RWPE2 (cell line): Measurements from ENCODE around the gene TNIP1.

Experiments used
- ATAC-seq: fragments of 200-7000 bp; cut with Tn5 transposase; 3 replicates; pipeline ENCODE4 v1.9.1; 2021; ENCODE audit warnings: low read depth
- DNase-seq: peaks from one replicate; pipeline ENCODE4 v3.0.0-alpha.2; 2020; ENCODE audit warnings: low spot score
- H3K27ac ChIP-seq: fragments of 450-650 bp; 2 replicates; pipeline ENCODE4 v1.5.1; 2017; ENCODE audit warnings: mild to moderate bottlenecking; ENCODE audit not compliant: poor library complexity, severe bottlenecking
- H3K27me3 ChIP-seq: fragments of 250-450 bp; sonication (Bioruptor Pico); 2 replicates; pipeline ENCODE4 v1.5.1; 2021; ENCODE audit warnings: mild to moderate bottlenecking, moderate library complexity; ENCODE audit not compliant: insufficient read depth, poor library complexity, severe bottlenecking
- H3K36me3 ChIP-seq: fragments of 250-450 bp; sonication (Bioruptor Pico); 2 replicates; pipeline ENCODE4 v1.5.1; 2020; ENCODE audit warnings: low read depth, mild to moderate bottlenecking, moderate library complexity
- H3K4me1 ChIP-seq: fragments of 250-450 bp; sonication (Bioruptor Pico); 2 replicates; pipeline ENCODE4 v1.5.1; 2021; ENCODE audit warnings: mild to moderate bottlenecking, moderate library complexity; ENCODE audit not compliant: insufficient read depth, poor library complexity, severe bottlenecking
- H3K4me3 ChIP-seq: fragments of 250-450 bp; sonication (Bioruptor Pico); 2 replicates; pipeline ENCODE4 v1.5.1; 2021; ENCODE audit warnings: mild to moderate bottlenecking, moderate library complexity; ENCODE audit not compliant: severe bottlenecking
- H3K9me3 ChIP-seq: fragments of 250-450 bp; sonication (Bioruptor Pico); 2 replicates; pipeline ENCODE4 v1.5.1; 2021; ENCODE audit warnings: mild to moderate bottlenecking, moderate library complexity; ENCODE audit not compliant: severe bottlenecking
- TF ChIP-seq, protein P1 (sequence below): fragments of 450-650 bp; IDR thresholded peaks from one replicate; pipeline ENCODE4 v1.5.1; 2017; ENCODE audit warnings: mild to moderate bottlenecking, moderate library complexity; ENCODE audit not compliant: poor library complexity, severe bottlenecking

The TNIP1 gene

GRCh38 chr5:151048526-151048925 is 32.3 kb downstream of the TNIP1 start:
- no peaks in the 10 kb centered on the region for H3K27me3 ChIP-seq
- no peak overlapping the region for H3K27ac ChIP-seq
- H3K4me3 ChIP-seq, result no peak overlapping the region
- TF ChIP-seq, protein P1, sequence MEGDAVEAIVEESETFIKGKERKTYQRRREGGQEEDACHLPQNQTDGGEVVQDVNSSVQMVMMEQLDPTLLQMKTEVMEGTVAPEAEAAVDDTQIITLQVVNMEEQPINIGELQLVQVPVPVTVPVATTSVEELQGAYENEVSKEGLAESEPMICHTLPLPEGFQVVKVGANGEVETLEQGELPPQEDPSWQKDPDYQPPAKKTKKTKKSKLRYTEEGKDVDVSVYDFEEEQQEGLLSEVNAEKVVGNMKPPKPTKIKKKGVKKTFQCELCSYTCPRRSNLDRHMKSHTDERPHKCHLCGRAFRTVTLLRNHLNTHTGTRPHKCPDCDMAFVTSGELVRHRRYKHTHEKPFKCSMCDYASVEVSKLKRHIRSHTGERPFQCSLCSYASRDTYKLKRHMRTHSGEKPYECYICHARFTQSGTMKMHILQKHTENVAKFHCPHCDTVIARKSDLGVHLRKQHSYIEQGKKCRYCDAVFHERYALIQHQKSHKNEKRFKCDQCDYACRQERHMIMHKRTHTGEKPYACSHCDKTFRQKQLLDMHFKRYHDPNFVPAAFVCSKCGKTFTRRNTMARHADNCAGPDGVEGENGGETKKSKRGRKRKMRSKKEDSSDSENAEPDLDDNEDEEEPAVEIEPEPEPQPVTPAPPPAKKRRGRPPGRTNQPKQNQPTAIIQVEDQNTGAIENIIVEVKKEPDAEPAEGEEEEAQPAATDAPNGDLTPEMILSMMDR, result peak; percentile 30
- no peaks in the 10 kb centered on the region for H3K9me3 ChIP-seq
- ATAC-seq (no peak), DNase-seq (no peak)
- H3K36me3 ChIP-seq, result peaks cover 95% of the 10 kb centered on the region
- H3K4me1 ChIP-seq, result no peaks in the 10 kb centered on the region

GRCh38 chr5:151047814-151048425 is 32.9 kb downstream of the TNIP1 start:
- no peaks in the 10 kb centered on the region for H3K9me3 ChIP-seq
- ATAC-seq (peak; percentile 63), DNase-seq (no peak)
- H3K27me3 ChIP-seq, result no peaks in the 10 kb centered on the region
- H3K4me1 ChIP-seq, result no peaks in the 10 kb centered on the region
- H3K4me3 ChIP-seq, result no peak overlapping the region
- no peak overlapping the region for H3K27ac ChIP-seq
- TF ChIP-seq, protein P1, result peak; percentile 64
- H3K36me3 ChIP-seq, result peaks cover 96% of the 10 kb centered on the region

DNA sequence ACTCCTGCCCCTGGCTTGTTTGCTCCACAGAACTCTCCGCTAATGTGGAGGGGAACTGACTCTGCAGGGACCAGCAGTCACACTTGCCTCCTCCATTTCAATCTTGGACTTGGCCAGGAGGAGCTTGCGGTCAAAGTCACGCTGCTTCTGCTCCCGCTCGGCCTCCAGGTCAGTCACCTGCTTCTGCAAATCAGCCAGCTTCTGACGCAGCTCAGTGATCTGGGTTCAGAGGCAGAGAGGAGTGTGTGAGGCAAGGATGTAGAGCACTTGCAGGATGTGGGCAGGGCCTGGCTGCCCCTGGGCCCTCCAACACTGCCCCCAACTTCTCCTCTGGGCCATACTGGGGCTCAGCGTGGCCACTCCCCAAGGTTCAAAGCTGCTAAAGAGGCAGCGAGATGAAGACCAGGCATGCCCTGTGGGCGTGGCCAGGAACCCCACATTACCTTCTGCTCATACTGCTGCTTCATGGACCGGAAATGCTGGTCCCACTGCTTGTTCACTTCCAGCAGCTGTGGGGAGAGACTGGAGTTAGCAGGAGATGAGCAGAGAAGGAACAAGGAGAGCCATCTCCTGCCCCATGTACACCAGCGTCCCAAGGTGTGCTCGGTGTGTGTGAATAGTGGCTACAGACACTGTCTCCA is 38.3 kb downstream of the TNIP1 start:
- H3K9me3 ChIP-seq, result no peaks in the 10 kb centered on the region
- peak overlapping the region; percentile 52 for H3K27ac ChIP-seq
- no peak overlapping the region for H3K4me3 ChIP-seq
- peaks cover 32% of the 10 kb centered on the region for H3K4me1 ChIP-seq
- TF ChIP-seq, protein P1, result no peak
- H3K27me3 ChIP-seq, result no peaks in the 10 kb centered on the region
- no peak for DNase-seq
- ATAC-seq, result no peak
- peaks cover 100% of the 10 kb centered on the region for H3K36me3 ChIP-seq

DNA sequence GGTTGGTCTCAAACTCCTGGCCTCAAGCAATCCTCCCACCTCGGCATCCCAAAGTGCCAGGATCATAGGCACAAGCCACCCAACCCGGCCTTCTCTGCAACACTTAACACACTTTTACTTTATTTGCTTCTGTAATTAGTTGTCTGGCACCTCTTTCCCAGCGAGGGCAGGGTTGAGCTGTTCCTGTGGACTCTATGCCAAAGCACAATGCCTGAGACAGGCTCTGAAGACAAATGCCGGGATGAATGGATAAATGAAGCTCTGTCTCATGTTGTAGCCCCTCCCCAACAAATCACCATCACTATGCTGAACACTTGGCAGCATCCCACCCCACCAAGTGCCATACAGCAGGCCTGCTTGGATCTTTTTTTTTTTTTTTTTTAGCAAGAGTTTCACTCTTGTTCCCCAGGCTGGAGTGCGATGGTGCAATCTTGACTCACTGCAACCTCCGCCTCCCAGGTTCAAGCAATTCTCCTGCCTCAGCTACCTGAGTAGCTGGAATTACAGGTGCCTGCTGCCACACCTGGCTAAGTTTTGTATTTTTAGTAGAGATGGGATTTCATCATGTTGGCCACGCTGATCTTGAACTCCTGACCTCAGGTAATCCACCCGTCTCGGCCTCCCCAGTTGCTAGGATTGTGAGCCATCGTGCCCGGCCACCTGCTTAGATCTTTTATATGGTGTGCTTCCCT is 39.1 kb downstream of the TNIP1 start:
- ATAC-seq (peak; percentile 12; the same call in 2 of the 3 replicates), DNase-seq (no peak)
- H3K27ac ChIP-seq, result peak overlapping the region; percentile 52
- H3K4me1 ChIP-seq, result peaks cover 32% of the 10 kb centered on the region
- no peak overlapping the region for H3K4me3 ChIP-seq
- H3K36me3 ChIP-seq, result peaks cover 100% of the 10 kb centered on the region
- H3K27me3 ChIP-seq, result no peaks in the 10 kb centered on the region
- no peaks in the 10 kb centered on the region for H3K9me3 ChIP-seq
- TF ChIP-seq, protein P1, result peak; percentile 26
